HuH-7 (cell line): ENCODE data around the gene RELB.

Experiments used
- DNase-seq: peaks from one replicate; pipeline ENCODE4 v3.0.0; 2011; ENCODE audit warnings: low spot score

The RELB gene

DNA sequence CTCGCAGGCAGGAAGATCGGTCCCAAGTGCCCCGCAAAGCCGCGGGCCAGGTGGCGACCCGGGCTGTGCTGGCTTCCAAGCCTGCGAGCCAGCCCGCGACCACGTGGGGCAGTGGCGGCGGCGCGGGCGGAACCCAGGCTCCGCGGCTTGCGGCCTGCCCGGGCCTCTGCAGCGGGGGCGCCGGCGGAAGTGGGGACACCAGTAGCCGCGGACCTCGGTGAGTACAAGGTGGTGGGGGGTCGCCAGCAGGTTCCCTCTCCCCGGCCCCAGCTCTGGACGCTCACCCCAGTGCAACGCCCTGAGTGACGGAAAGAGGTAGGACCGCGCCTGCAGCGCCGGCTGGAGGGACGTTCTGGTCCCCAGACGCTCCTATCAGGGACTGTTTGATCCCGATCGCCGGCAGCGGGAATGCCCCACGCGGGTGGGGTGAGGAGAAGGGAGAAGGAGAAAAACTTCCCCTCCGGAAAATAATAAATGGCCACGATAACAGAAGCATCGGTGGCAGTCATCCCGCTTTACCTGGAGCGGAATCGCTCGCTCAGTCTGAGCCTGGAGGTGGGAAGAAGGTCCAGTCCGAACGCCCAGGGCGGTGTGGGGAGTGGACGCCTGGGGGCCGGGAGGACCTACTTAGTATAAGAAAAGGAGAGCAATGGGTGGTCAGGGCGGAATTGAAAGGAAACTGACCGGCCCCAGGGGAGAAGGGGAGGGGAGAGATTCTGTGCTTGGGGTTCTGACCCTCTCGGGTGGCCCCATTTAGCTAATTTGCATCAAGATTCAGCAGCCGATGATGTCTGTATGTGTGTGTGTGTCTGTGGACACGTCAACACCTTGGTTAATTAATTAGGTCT, 78.0 kb downstream of the RELB start, which contains the start of gene GEMIN7:
GEMIN7 (plus strand) TSS at position 198 of the 848 bp plus-strand sequence. CDS start 10,855 bp downstream, outside the sequence.
- peak; percentile 81 for DNase-seq

GRCh38 chr19:45079911-45080370, 78.7 kb downstream of the RELB start:
- DNase-seq = no peak

DNA sequence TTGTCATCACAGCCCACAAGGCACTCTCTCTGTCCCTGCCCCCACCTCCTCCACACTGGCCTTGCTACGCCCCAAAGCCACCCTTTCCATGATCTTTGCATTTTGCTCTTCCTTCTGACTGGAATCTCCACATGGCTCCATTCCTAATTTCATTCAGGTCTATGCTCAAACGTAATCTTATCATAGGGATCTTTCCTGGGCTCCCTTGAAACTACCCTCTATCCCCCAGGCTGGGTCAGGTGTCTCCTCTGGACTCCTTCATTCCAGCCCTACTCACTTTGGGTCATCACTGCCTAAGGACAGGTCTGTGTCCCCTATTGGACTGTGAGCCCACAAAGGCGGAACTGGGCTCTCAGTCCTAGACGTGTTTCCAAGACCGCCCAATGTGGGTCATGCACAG, 80.9 kb downstream of the RELB start:
- DNase-seq = no peak

- no peak for DNase-seq
Measured at GRCh38 chr19:45086480-45086879, 85.2 kb downstream of the RELB start.

- DNase-seq = no peak
Measured at GRCh38 chr19:45087531-45087930, 86.3 kb downstream of the RELB start.
